CD4-positive, alpha-beta memory T cell (primary cell): ENCODE data around the gene REPS1. TPM values are rescaled to one million over a fixed set of nuclear protein-coding genes. Genes with fewer than 3 reads are reported as not detected.
A peak's percentile ranks its signal among the peaks of the same experiment; 100 is the strongest.

ENCODE experiments used
- CTCF ChIA-PET: fragments of 350-600 bp; sonication (Branson Sonifier 250); formaldehyde crosslinking; loops from one replicate; lab custom pipeline; 2021; ENCODE audit warnings: inconsistent platforms; ENCODE audit not compliant: partially characterized antibody; lab: Charles Lee
- POLR2A ChIA-PET: fragments of 350-600 bp; sonication (Branson Sonifier 250); formaldehyde crosslinking; loops from one replicate; lab custom pipeline; 2021; ENCODE audit not compliant: partially characterized antibody; lab: Charles Lee
- DNase-seq, 5 donors: peaks; one replicate each; pipeline versions ENCODE4 v3.0.0 to v3.0.0-alpha.2; 2020 to 2022; ENCODE audit warnings: mixed read lengths in 1 of 5
- H3K27ac ChIP-seq: one replicate; pipeline ENCODE4 v1.7.0; 2013; ENCODE audit warnings: low read depth, low read length
- H3K27me3 ChIP-seq: 2 replicates; pipeline ENCODE4 v1.7.0; 2013; ENCODE audit warnings: mild to moderate bottlenecking, low read length, moderate library complexity; ENCODE audit not compliant: insufficient read depth
- H3K36me3 ChIP-seq: 2 replicates; pipeline ENCODE4 v1.7.0; 2013; ENCODE audit warnings: mild to moderate bottlenecking, low read length, moderate library complexity; ENCODE audit not compliant: insufficient read depth
- H3K4me1 ChIP-seq: 2 replicates; pipeline ENCODE4 v1.7.0; 2013; ENCODE audit warnings: mild to moderate bottlenecking, low read length, moderate library complexity; ENCODE audit not compliant: insufficient read depth
- H3K4me3 ChIP-seq, 2 donors: one replicate each; pipeline ENCODE4 v1.7.0; 2013; ENCODE audit warnings: low read length in 2 of 2, mild to moderate bottlenecking in 1 of 2
- H3K9me3 ChIP-seq, 2 donors: one replicate each; pipeline ENCODE4 v1.7.0; 2013; ENCODE audit warnings: low read length in 2 of 2, control low read depth in 1 of 2; ENCODE audit not compliant: control insufficient read depth in 1 of 2
- H3K27ac Mint-ChIP-seq, 7 donors: one replicate each; pipeline ENCODE4 v1.8.0; 2020 to 2021; ENCODE audit warnings: mixed read lengths in 7 of 7, mild to moderate bottlenecking in 6 of 7, inconsistent platforms in 3 of 7, moderate library complexity in 3 of 7
- H3K27me3 Mint-ChIP-seq, 2 donors: one replicate each; pipeline ENCODE4 v1.8.0; 2020 to 2021; ENCODE audit warnings: mixed read lengths in 2 of 2
- H3K36me3 Mint-ChIP-seq, 2 donors: one replicate each; pipeline ENCODE4 v1.8.0; 2020 to 2021; ENCODE audit warnings: mixed read lengths in 2 of 2, inconsistent platforms in 1 of 2, mild to moderate bottlenecking in 1 of 2
- H3K4me1 Mint-ChIP-seq, 4 donors: one replicate each; pipeline ENCODE4 v1.8.0; 2020 to 2021; ENCODE audit warnings: mixed read lengths in 4 of 4, mild to moderate bottlenecking in 1 of 4
- H3K4me3 Mint-ChIP-seq, 8 donors: one replicate each; pipeline ENCODE4 v1.8.0; 2020 to 2021; ENCODE audit warnings: mixed read lengths in 8 of 8, mild to moderate bottlenecking in 7 of 8, moderate library complexity in 6 of 8, inconsistent platforms in 3 of 8
- H3K9me3 Mint-ChIP-seq, 8 donors: one replicate each; pipeline ENCODE4 v1.8.0; 2020 to 2021; ENCODE audit warnings: mixed read lengths in 8 of 8, mild to moderate bottlenecking in 5 of 8, inconsistent platforms in 3 of 8, moderate library complexity in 1 of 8
- intact Hi-C: fragments of 100-400 bp; cut with micrococcal nuclease; formaldehyde crosslinking; loops from one replicate; pipeline ENCODE4 v1.15.1; 2023
- polyA plus RNA-seq, 2 donors: library from polyadenylated mRNA; unstranded; fragments of 300-500 nt; fragmentation: Illumina TruSeq; gene quantifications; one replicate each; pipeline ENCODE4 v1.2.3, GENCODE V29; 2021
- total RNA-seq, 2 experiments: library from RNA; stranded (reverse); gene quantifications; one replicate each; pipeline ENCODE4 v1.2.3, GENCODE V29; 2021

The REPS1 gene
- total and polyA plus RNA-seq, 4 experiments from 2014 or later = 22.3 to 69.3 (median 52.9) TPM

- no peak for DNase-seq
- peak overlapping the region in 3 of 7 donors; percentile 2 to 12 (median 5) for H3K27ac Mint-ChIP-seq
- no peaks in the 10 kb centered on the region for H3K27me3 Mint-ChIP-seq
- H3K4me1 Mint-ChIP-seq = peaks cover 57 to 84% (median 72%) of the 10 kb centered on the region in 4 donors
- H3K9me3 ChIP-seq = no peaks in the 10 kb centered on the region
- POLR2A ChIA-PET = interaction anchor here (0.5 kb wide), 1 partner anchor 56 kb away, joined by 6 read pairs; no protein-coding TSS in a partner anchor
- no peaks in the 10 kb centered on the region for H3K9me3 Mint-ChIP-seq
- H3K27ac ChIP-seq = no peak overlapping the region
- CTCF ChIA-PET = interaction anchor here (1.0 to 1.7 kb wide), 2 partner anchors 13 to 15 kb away, joined by 3 to 4 read pairs; partner anchors contain the start of gene REPS1
- peaks cover 78% of the 10 kb centered on the region for H3K4me1 ChIP-seq
- peak overlapping the region in 4 of 8 donors; percentile 15 to 64 (median 54) for H3K4me3 Mint-ChIP-seq
- no peaks in the 10 kb centered on the region for H3K36me3 Mint-ChIP-seq
- H3K36me3 ChIP-seq = no peaks in the 10 kb centered on the region
- no peaks in the 10 kb centered on the region for H3K27me3 ChIP-seq
- intact Hi-C loops = no loop called here
- no peak overlapping the region for H3K4me3 ChIP-seq
Measured at GRCh38 chr6:138973466-138974153, 14.4 kb downstream of the REPS1 start.

DNA sequence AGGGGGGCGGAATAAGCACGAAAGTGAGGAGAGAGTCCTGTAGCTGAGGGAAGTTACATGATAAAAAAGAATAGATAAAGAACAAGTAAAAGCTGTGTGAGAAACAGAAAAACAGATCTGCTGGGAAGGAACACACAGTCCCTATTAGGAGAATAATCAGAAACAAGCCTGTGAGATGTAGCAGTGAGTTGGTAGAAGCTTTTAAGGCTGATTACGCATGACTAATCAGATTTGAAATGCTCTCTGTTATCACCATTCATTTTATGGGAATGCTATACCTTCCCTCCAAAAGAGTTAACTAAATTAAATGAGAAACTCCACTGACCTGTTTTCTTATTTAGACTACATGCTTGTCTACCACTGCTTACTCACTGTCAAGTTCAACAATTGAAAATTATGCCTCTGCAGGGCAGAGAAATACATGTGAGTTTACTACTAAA lies 15.8 kb downstream of the REPS1 start:
- H3K4me1 Mint-ChIP-seq = peaks cover 62 to 89% (median 78%) of the 10 kb centered on the region in 4 donors
- H3K4me1 ChIP-seq = peaks cover 81% of the 10 kb centered on the region
- intact Hi-C loops = no loop called here

DNA sequence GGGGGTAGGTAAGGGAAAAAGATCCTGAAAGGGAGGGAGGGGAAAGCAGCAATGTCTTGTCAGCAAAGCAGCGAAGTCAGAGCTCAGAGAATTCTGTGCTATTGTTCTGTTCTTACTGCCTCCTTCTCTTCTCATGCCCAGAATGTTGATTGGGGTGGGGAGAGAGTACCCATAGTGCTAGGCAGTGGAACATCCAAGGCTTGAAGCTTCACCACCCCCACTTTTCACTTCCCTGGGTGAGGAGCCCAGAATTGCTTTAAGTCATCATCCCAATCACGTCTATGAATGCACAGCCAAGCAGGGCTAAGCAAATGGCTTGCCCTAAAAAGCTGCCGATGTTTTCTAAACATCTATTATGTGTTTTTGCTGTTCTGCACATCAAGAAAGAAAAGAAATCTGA lies 16.5 kb downstream of the REPS1 start:
- Mint-ChIP-seq H3K27ac (peak overlapping the region in 3 of 7 donors; percentile 5 to 18 (median 11)), H3K4me3 (peak overlapping the region in 3 of 8 donors; percentile 6 to 57 (median 7)), H3K27me3 (no peaks in the 10 kb centered on the region), H3K9me3 (no peaks in the 10 kb centered on the region), H3K4me1 (peaks cover 60 to 89% (median 76%) of the 10 kb centered on the region in 4 donors), H3K36me3 (no peaks in the 10 kb centered on the region)
- ChIA-PET CTCF (interaction anchor here (1.1 to 1.2 kb wide), 2 partner anchors 11 to 393 kb away, joined by 3 read pairs; no protein-coding TSS in a partner anchor), POLR2A (no interaction called here)
- no peak overlapping the region for H3K27ac ChIP-seq
- H3K4me1 ChIP-seq = peaks cover 75% of the 10 kb centered on the region
- no peaks in the 10 kb centered on the region for H3K27me3 ChIP-seq
- no peaks in the 10 kb centered on the region for H3K9me3 ChIP-seq
- intact Hi-C loops = loop anchor here (2.0 kb wide), 1 partner anchor 15 kb away; no protein-coding TSS in a partner anchor
- DNase-seq = no peak
- H3K4me3 ChIP-seq = no peak overlapping the region
- no peaks in the 10 kb centered on the region for H3K36me3 ChIP-seq

More for the DNA sequence above, 15.8 kb downstream of the REPS1 start:
- Mint-ChIP-seq H3K27ac (peak overlapping the region in 4 of 7 donors; percentile 4 to 18 (median 10)), H3K27me3 (no peaks in the 10 kb centered on the region), H3K4me3 (peak overlapping the region in 4 of 8 donors; percentile 0 to 42 (median 13)), H3K9me3 (no peaks in the 10 kb centered on the region), H3K36me3 (no peaks in the 10 kb centered on the region)
- H3K4me3 ChIP-seq = no peak overlapping the region
- CTCF ChIA-PET = no interaction called here
- H3K27ac ChIP-seq = no peak overlapping the region
- H3K36me3 ChIP-seq = no peaks in the 10 kb centered on the region
- no peak for DNase-seq
- H3K9me3 ChIP-seq = no peaks in the 10 kb centered on the region
- no peaks in the 10 kb centered on the region for H3K27me3 ChIP-seq
- POLR2A ChIA-PET = interaction anchor here (0.6 kb wide), 1 partner anchor 25 kb away, joined by 3 read pairs; no protein-coding TSS in a partner anchor

- ChIA-PET POLR2A (interaction anchor here (1.6 kb wide), 1 partner anchor 17 kb away, joined by 5 read pairs; the partner anchor contains the start of gene REPS1), CTCF (interaction anchor here (1.1 to 1.9 kb wide), 3 partner anchors 11 to 394 kb away, joined by 3 to 5 read pairs (median 3); no protein-coding TSS in a partner anchor)
- peak overlapping the region in 3 of 8 donors; percentile 6 to 57 (median 7) for H3K4me3 Mint-ChIP-seq
- Histone ChIP-seq H3K9me3 (no peaks in the 10 kb centered on the region), H3K4me3 (no peak overlapping the region), H3K27ac (no peak overlapping the region), H3K4me1 (peaks cover 74% of the 10 kb centered on the region), H3K27me3 (no peaks in the 10 kb centered on the region), H3K36me3 (no peaks in the 10 kb centered on the region)
- intact Hi-C loops = loop anchor here (2.0 kb wide), 1 partner anchor 14 kb away; no protein-coding TSS in a partner anchor
- DNase-seq = no peak
- H3K27ac Mint-ChIP-seq = peak overlapping the region in 2 of 7 donors; percentile 2 to 11
- no peaks in the 10 kb centered on the region for H3K9me3 Mint-ChIP-seq
- H3K36me3 Mint-ChIP-seq = no peaks in the 10 kb centered on the region
- H3K27me3 Mint-ChIP-seq = no peaks in the 10 kb centered on the region
- peaks cover 58 to 89% (median 75%) of the 10 kb centered on the region in 4 donors for H3K4me1 Mint-ChIP-seq
Measured at GRCh38 chr6:138970856-138971425, 17.1 kb downstream of the REPS1 start.

GRCh38 chr6:138970159-138970558 lies 17.9 kb downstream of the REPS1 start:
- Histone ChIP-seq H3K9me3 (no peaks in the 10 kb centered on the region), H3K27ac (no peak overlapping the region), H3K4me1 (peaks cover 70% of the 10 kb centered on the region), H3K27me3 (no peaks in the 10 kb centered on the region), H3K36me3 (no peaks in the 10 kb centered on the region), H3K4me3 (no peak overlapping the region)
- H3K27me3 Mint-ChIP-seq = no peaks in the 10 kb centered on the region
- intact Hi-C loops = loop anchor here (2.0 kb wide), 1 partner anchor 13 kb away; no protein-coding TSS in a partner anchor
- no peaks in the 10 kb centered on the region for H3K9me3 Mint-ChIP-seq
- DNase-seq = no peak
- POLR2A ChIA-PET = interaction anchor here (1.6 kb wide), 1 partner anchor 17 kb away, joined by 5 read pairs; the partner anchor contains the start of gene REPS1
- CTCF ChIA-PET = interaction anchor here (0.8 to 1.9 kb wide), 4 partner anchors 15 to 395 kb away, joined by 3 to 5 read pairs (median 3); no protein-coding TSS in a partner anchor
- peaks cover 58 to 82% (median 70%) of the 10 kb centered on the region in 4 donors for H3K4me1 Mint-ChIP-seq
- H3K27ac Mint-ChIP-seq = no peak overlapping the region
- H3K36me3 Mint-ChIP-seq = no peaks in the 10 kb centered on the region
- H3K4me3 Mint-ChIP-seq = peak overlapping the region in 2 of 8 donors; percentile 9 to 12

DNA sequence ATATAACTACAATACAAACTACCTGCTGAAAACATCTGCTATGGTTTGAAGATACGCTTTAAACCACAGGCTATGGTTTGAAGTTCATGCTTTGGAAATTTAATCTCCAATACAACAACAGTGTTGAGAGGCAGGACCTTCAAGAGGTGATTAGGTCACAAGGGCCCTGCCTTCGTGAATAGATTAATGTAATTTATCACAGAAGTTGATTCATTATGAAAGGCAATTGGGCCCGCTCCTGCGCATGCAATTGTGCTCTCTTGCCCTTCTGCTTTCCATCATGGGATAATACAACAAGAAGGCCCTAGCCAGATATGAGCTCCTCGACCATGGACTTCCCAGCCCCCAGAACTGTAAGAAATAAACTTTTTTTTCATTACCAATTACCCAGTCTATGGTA lies 21.2 kb downstream of the REPS1 start:
- no peak for DNase-seq
- ChIA-PET CTCF (interaction anchor here (4.1 kb wide), 1 partner anchor 22 kb away, joined by 19 read pairs; the partner anchor contains the start of gene REPS1), POLR2A (no interaction called here)
- H3K27ac ChIP-seq = no peak overlapping the region
- peak overlapping the region in 1 of 8 donors; percentile 12 for H3K4me3 Mint-ChIP-seq
- no peak overlapping the region for H3K4me3 ChIP-seq
- H3K9me3 Mint-ChIP-seq = no peaks in the 10 kb centered on the region
- intact Hi-C loops = no loop called here
- H3K27me3 Mint-ChIP-seq = no peaks in the 10 kb centered on the region
- no peaks in the 10 kb centered on the region for H3K36me3 ChIP-seq
- H3K9me3 ChIP-seq = no peaks in the 10 kb centered on the region
- no peaks in the 10 kb centered on the region for H3K36me3 Mint-ChIP-seq
- H3K27me3 ChIP-seq = no peaks in the 10 kb centered on the region
- peaks cover 31 to 59% (median 43%) of the 10 kb centered on the region in 4 donors for H3K4me1 Mint-ChIP-seq
- H3K27ac Mint-ChIP-seq = no peak overlapping the region
- H3K4me1 ChIP-seq = peaks cover 38% of the 10 kb centered on the region
